ENCODE data around the gene IYD. TPM values are rescaled to one million over a fixed set of nuclear protein-coding genes. Genes with fewer than 3 reads are reported as not detected.

Gene IYD
- polyA plus RNA-seq, 1 of the 3 experiments (the other 2 are of a cell fraction), result not detected

DNA sequence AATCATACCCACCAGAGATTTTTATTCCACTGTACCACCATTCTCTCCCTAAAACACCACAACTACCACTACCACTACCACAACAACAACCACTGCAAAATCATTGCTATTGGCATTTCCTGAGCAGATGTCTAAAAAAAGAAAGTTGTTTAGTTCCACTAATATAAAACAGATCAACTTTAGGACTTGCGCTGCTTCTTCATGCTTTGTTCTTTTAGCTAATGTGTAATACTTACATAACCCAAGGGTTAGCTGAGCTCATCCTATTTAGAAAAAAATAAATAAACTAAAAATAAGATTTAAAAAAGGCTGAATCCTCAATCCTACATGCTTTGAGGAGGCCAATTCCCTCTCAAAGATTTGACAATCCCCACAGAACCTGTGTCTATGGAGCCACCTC is 11.4 kb downstream of the IYD start (continued):
- TF ChIP-seq RXRA (IDR thresholded peaks at IDR 0.05; ENCODE audit: borderline replicate concordance, low read depth) (no peak), FOSL2 (IDR thresholded peaks at IDR 0.05; ENCODE audit: borderline replicate concordance, low read depth) (no peak), TAF1 (IDR thresholded peaks at IDR 0.05; ENCODE audit: borderline replicate concordance, low read depth, low read length) (no peak), FOXJ3 (CRISPR knock-in tag; IDR thresholded peaks at IDR 0.05) (no peak), RCOR1 (IDR thresholded peaks at IDR 0.05; ENCODE audit: low read length) (no peak), RAD21 (IDR thresholded peaks at IDR 0.05; ENCODE audit: low read length) (no peak)
- TF ChIP-seq, protein P1, sequence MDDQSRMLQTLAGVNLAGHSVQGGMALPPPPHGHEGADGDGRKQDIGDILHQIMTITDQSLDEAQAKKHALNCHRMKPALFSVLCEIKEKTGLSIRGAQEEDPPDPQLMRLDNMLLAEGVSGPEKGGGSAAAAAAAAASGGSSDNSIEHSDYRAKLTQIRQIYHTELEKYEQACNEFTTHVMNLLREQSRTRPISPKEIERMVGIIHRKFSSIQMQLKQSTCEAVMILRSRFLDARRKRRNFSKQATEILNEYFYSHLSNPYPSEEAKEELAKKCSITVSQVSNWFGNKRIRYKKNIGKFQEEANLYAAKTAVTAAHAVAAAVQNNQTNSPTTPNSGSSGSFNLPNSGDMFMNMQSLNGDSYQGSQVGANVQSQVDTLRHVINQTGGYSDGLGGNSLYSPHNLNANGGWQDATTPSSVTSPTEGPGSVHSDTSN (IDR thresholded peaks at IDR 0.05), result no peak

DNA sequence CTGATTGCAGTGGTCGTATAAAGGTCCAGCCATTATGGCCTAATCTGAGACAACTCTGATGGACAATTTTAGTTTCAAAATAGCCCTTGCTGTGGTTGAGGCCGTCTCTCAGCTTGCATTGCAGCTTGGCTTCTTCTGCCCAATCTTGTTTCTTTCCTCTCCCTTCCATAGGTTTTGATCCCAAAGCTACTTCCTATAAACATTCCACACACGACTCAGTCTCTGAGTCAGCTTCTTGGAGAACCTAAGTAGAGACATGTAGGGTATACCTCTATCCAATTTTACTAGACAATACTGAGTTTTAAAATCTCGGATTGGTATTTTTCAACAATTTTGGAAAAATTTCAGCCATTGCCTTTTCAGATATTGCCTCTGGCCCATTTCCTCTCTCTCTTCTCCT is 13.4 kb downstream of the IYD start:
- H2AFZ ChIP-seq (ENCODE audit: low read depth), result no peak overlapping the region
- no peak overlapping the region for H3K4me2 ChIP-seq
- 4% methylated on average over 4 of the region's 4 CpGs for WGBS (ENCODE audit: low lambda C conversion rate)
- H4K20me1 ChIP-seq (ENCODE audit: insufficient read depth), result no peaks in the 10 kb centered on the region
- no peaks in the 10 kb centered on the region for H3K9me3 ChIP-seq
- H3F3A ChIP-seq (replicated peaks; ENCODE audit: insufficient read depth), result no peaks in the 10 kb centered on the region
- H3K27me3 ChIP-seq (ENCODE audit: insufficient read depth), result no peaks in the 10 kb centered on the region; the same call in 1 of the 2 replicates
- TF ChIP-seq, protein P2, sequence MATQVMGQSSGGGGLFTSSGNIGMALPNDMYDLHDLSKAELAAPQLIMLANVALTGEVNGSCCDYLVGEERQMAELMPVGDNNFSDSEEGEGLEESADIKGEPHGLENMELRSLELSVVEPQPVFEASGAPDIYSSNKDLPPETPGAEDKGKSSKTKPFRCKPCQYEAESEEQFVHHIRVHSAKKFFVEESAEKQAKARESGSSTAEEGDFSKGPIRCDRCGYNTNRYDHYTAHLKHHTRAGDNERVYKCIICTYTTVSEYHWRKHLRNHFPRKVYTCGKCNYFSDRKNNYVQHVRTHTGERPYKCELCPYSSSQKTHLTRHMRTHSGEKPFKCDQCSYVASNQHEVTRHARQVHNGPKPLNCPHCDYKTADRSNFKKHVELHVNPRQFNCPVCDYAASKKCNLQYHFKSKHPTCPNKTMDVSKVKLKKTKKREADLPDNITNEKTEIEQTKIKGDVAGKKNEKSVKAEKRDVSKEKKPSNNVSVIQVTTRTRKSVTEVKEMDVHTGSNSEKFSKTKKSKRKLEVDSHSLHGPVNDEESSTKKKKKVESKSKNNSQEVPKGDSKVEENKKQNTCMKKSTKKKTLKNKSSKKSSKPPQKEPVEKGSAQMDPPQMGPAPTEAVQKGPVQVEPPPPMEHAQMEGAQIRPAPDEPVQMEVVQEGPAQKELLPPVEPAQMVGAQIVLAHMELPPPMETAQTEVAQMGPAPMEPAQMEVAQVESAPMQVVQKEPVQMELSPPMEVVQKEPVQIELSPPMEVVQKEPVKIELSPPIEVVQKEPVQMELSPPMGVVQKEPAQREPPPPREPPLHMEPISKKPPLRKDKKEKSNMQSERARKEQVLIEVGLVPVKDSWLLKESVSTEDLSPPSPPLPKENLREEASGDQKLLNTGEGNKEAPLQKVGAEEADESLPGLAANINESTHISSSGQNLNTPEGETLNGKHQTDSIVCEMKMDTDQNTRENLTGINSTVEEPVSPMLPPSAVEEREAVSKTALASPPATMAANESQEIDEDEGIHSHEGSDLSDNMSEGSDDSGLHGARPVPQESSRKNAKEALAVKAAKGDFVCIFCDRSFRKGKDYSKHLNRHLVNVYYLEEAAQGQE (IDR thresholded peaks at IDR 0.05; ENCODE audit: low read depth, low read length), result no peak
- no peak for TF ChIP-seq FOXJ3 (CRISPR knock-in tag; IDR thresholded peaks at IDR 0.05)
- no peak for TF ChIP-seq YY1 (IDR thresholded peaks at IDR 0.05; ENCODE audit: low read depth)
- no peak for TF ChIP-seq ELF1 (IDR thresholded peaks at IDR 0.05)
- no peak for TF ChIP-seq NRF1 (IDR thresholded peaks at IDR 0.05; ENCODE audit: low read depth, low read length)
- no peak for TF ChIP-seq TAF1 (IDR thresholded peaks at IDR 0.05; ENCODE audit: borderline replicate concordance, low read depth, low read length)
- no peak for TF ChIP-seq GABPA (IDR thresholded peaks at IDR 0.05; ENCODE audit: low read depth)
- no peak for TF ChIP-seq EZH2phosphoT487 (IDR thresholded peaks at IDR 0.05; ENCODE audit: borderline replicate concordance, low read depth)
- TF ChIP-seq NFIC (IDR thresholded peaks at IDR 0.05; ENCODE audit: borderline replicate concordance), result no peak
- TF ChIP-seq MXI1 (IDR thresholded peaks at IDR 0.05; ENCODE audit: low read depth, low read length), result no peak
- no peak for TF ChIP-seq SMC3 (IDR thresholded peaks at IDR 0.05; ENCODE audit: low read depth, low read length)
- no peak overlapping the region for H3K4me3 ChIP-seq (ENCODE audit: low read depth in 2 of 2, low read length in 1 of 2)
- no peak for DNase-seq
- H3K9ac ChIP-seq, result no peak overlapping the region
- no peak overlapping the region for H3K27ac ChIP-seq (ENCODE audit: low read depth in 2 of 2, low read length in 1 of 2)
- no peaks in the 10 kb centered on the region for H3K79me2 ChIP-seq (ENCODE audit: insufficient read depth)
- no peaks in the 10 kb centered on the region for H3K4me1 ChIP-seq (ENCODE audit: control insufficient read depth in 1 of 2, insufficient read depth in 2 of 2, low read depth in 1 of 2, low read length in 1 of 2)
- ChIA-PET POLR2A (no interaction called here), CTCF (interaction anchor here (1.0 kb wide), 1 partner anchor 14 kb away, joined by 3 read pairs; no protein-coding TSS in a partner anchor)
- no peaks in the 10 kb centered on the region for H3K9me2 ChIP-seq
- H3K36me3 ChIP-seq (replicated peaks in 1 of 2; ENCODE audit: control insufficient read depth in 1 of 2, insufficient read depth in 2 of 2, low read length in 1 of 2), result no peaks in the 10 kb centered on the region
